ENCODE measurements around the gene FBXL12.

Gene FBXL12

GRCh38 chr19:9818734-9819595, at the start of gene FBXL12 (continued):
- no peak for TF ChIP-seq ZNF626 (tag by site-specific recombination; IDR thresholded peaks at IDR 0.05)
- no peak for TF ChIP-seq ZNF184 (tag by site-specific recombination; IDR thresholded peaks at IDR 0.05)
- no peak for TF ChIP-seq ZNF654 (tag by site-specific recombination; IDR thresholded peaks at IDR 0.05; ENCODE audit: low read depth)
- TF ChIP-seq ZNF18 (tag by site-specific recombination; IDR thresholded peaks at IDR 0.05) = no peak
- TF ChIP-seq ZNF518A (tag by site-specific recombination; conservative IDR thresholded peaks at IDR 0.05; ENCODE audit: low read depth) = peak; percentile 61
- no peak for TF ChIP-seq HOXD13 (CRISPR knock-in tag; IDR thresholded peaks at IDR 0.05; ENCODE audit: borderline replicate concordance)
- TF ChIP-seq ZBTB44 (tag by site-specific recombination; IDR thresholded peaks at IDR 0.05) = no peak
- TF ChIP-seq ZNF26 (tag by site-specific recombination; IDR thresholded peaks at IDR 0.05) = no peak
- no peak for TF ChIP-seq ZNF350 (tag by site-specific recombination; IDR thresholded peaks at IDR 0.05)
- TF ChIP-seq ZNF248 (tag by site-specific recombination; IDR thresholded peaks at IDR 0.05) = no peak
- no peak for TF ChIP-seq ZNF488 (tag by site-specific recombination; IDR thresholded peaks at IDR 0.05)
- no peak for TF ChIP-seq ZNF704 (tag by site-specific recombination; IDR thresholded peaks at IDR 0.05)
- TF ChIP-seq KLF10 (tag by site-specific recombination; IDR thresholded peaks at IDR 0.05) = peak; percentile 85
- no peak for TF ChIP-seq BCL11B (tag by site-specific recombination; IDR thresholded peaks at IDR 0.05; ENCODE audit: low read depth)
- TF ChIP-seq ZNF624 (tag by site-specific recombination; IDR thresholded peaks at IDR 0.05) = no peak
- TF ChIP-seq ATF2 (tag by site-specific recombination; IDR thresholded peaks at IDR 0.05; ENCODE audit: low read depth) = no peak
- no peak for TF ChIP-seq ZNF133 (tag by site-specific recombination; IDR thresholded peaks at IDR 0.05)
- no peak for TF ChIP-seq ZNF776 (tag by site-specific recombination; IDR thresholded peaks at IDR 0.05; ENCODE audit: borderline replicate concordance)
- no peak for TF ChIP-seq ZNF394 (tag by site-specific recombination; IDR thresholded peaks at IDR 0.05; ENCODE audit: borderline replicate concordance)
- TF ChIP-seq ZNF24 (tag by site-specific recombination; IDR thresholded peaks at IDR 0.05) = no peak
- no peak for TF ChIP-seq ZNF792 (tag by site-specific recombination; IDR thresholded peaks at IDR 0.05)
- TF ChIP-seq ZBTB10 (tag by site-specific recombination; IDR thresholded peaks at IDR 0.05) = no peak
